Mesenchymal stem cell (in vitro differentiated cells and primary cell): ENCODE measurements around the gene KIAA1614.

Experiments used
- DNase-seq: peaks from one replicate; pipeline ENCODE4 v3.0.0-alpha.2; 2013
- H2AFZ ChIP-seq: one replicate; pipeline ENCODE4 v1.6.1; 2013; ENCODE audit warnings: low read depth, mild to moderate bottlenecking, control low read depth, inconsistent platforms, low read length, moderate library complexity
- H2AK5ac ChIP-seq: 2 replicates; pipeline ENCODE4 v1.6.1; 2013; ENCODE audit warnings: low read length, moderate library complexity, mild to moderate bottlenecking, inconsistent platforms; ENCODE audit not compliant: severe bottlenecking
- H2BK120ac ChIP-seq: one replicate; pipeline ENCODE4 v1.6.1; 2013; ENCODE audit warnings: low read depth, mild to moderate bottlenecking, inconsistent platforms, low read length, moderate library complexity
- H2BK12ac ChIP-seq, 2 experiments: one replicate each; pipeline ENCODE4 v1.6.1; 2013; ENCODE audit warnings: inconsistent platforms in 2 of 2, low read length in 2 of 2, mild to moderate bottlenecking in 2 of 2, moderate library complexity in 2 of 2, control low read depth in 1 of 2
- H2BK15ac ChIP-seq: one replicate; pipeline ENCODE4 v1.6.1; 2013; ENCODE audit warnings: mild to moderate bottlenecking, low read depth, inconsistent platforms; ENCODE audit not compliant: poor library complexity, severe bottlenecking
- H2BK5ac ChIP-seq: 2 replicates; pipeline ENCODE4 v1.6.1; 2013; ENCODE audit warnings: low read depth, mild to moderate bottlenecking, low read length, control low read depth, inconsistent platforms; ENCODE audit not compliant: poor library complexity, severe bottlenecking
- H3K14ac ChIP-seq, 2 experiments: one replicate each; pipeline ENCODE4 v1.6.1; 2013; ENCODE audit warnings: inconsistent platforms in 2 of 2, low read length in 2 of 2, control low read depth in 1 of 2, mild to moderate bottlenecking in 1 of 2, moderate library complexity in 1 of 2
- H3K18ac ChIP-seq, 2 experiments: one replicate each; pipeline ENCODE4 v1.6.1; 2013; ENCODE audit warnings: inconsistent platforms in 2 of 2, low read length in 2 of 2, control low read depth in 1 of 2, low read depth in 1 of 2, mild to moderate bottlenecking in 1 of 2
- H3K23ac ChIP-seq, 2 experiments: one replicate each; pipeline ENCODE4 v1.6.1; 2013; ENCODE audit warnings: inconsistent platforms in 2 of 2, low read length in 2 of 2, mild to moderate bottlenecking in 2 of 2, moderate library complexity in 2 of 2, control low read depth in 1 of 2
- H3K27ac ChIP-seq: 2 replicates; pipeline ENCODE4 v1.5.1; 2013; ENCODE audit warnings: mild to moderate bottlenecking, moderate library complexity, low read length, control low read depth, inconsistent platforms; ENCODE audit not compliant: poor library complexity, severe bottlenecking
- H3K27me3 ChIP-seq, 2 experiments: 2 replicates each; pipeline versions ENCODE4 v1.6.1 to v1.7.0; 2013; ENCODE audit warnings: low read length in 2 of 2, mild to moderate bottlenecking in 2 of 2, moderate library complexity in 2 of 2, control low read depth in 1 of 2, inconsistent platforms in 1 of 2; ENCODE audit not compliant: control insufficient read depth in 1 of 2, insufficient read depth in 1 of 2
- H3K36me3 ChIP-seq, 2 experiments: 2 replicates each; pipeline versions ENCODE4 v1.6.1 to v1.7.0; 2013; ENCODE audit warnings: low read length in 2 of 2, control low read depth in 1 of 2, inconsistent platforms in 1 of 2, low read depth in 1 of 2, mild to moderate bottlenecking in 1 of 2; ENCODE audit not compliant: insufficient read depth in 2 of 2, control insufficient read depth in 1 of 2
- H3K4ac ChIP-seq, 2 experiments: one replicate each; pipeline ENCODE4 v1.6.1; 2013; ENCODE audit warnings: inconsistent platforms in 2 of 2, low read length in 2 of 2, mild to moderate bottlenecking in 2 of 2, moderate library complexity in 2 of 2, control low read depth in 1 of 2, low read depth in 1 of 2
- H3K4me1 ChIP-seq: 2 replicates; pipeline ENCODE4 v1.6.1; 2013; ENCODE audit warnings: low read depth, low read length, control low read depth; ENCODE audit not compliant: control insufficient read depth, insufficient read depth
- H3K4me2 ChIP-seq: 2 replicates; pipeline ENCODE4 v1.6.1; 2013; ENCODE audit warnings: low read length, mild to moderate bottlenecking, inconsistent platforms; ENCODE audit not compliant: poor library complexity, severe bottlenecking
- H3K4me3 ChIP-seq, 2 experiments: 2 replicates each; pipeline versions ENCODE4 v1.5.1 to v1.7.0; 2013; ENCODE audit warnings: low read length in 2 of 2, mild to moderate bottlenecking in 2 of 2, control low read depth in 1 of 2, low read depth in 1 of 2; ENCODE audit not compliant: insufficient read depth in 1 of 2
- H3K79me1 ChIP-seq: replicated peaks from 2 replicates; pipeline ENCODE4 v1.6.1; 2013; ENCODE audit warnings: mild to moderate bottlenecking, control low read depth, low read length, inconsistent platforms; ENCODE audit not compliant: poor library complexity, severe bottlenecking
- H3K9ac ChIP-seq: 2 replicates; pipeline ENCODE4 v1.7.0; 2013; ENCODE audit warnings: mild to moderate bottlenecking, low read length, moderate library complexity
- H3K9me3 ChIP-seq: 2 replicates; pipeline ENCODE4 v1.7.0; 2013; ENCODE audit warnings: mild to moderate bottlenecking, low read length; ENCODE audit not compliant: control insufficient read depth
- H4K8ac ChIP-seq: one replicate; pipeline ENCODE4 v1.6.1; 2013; ENCODE audit warnings: inconsistent platforms, mild to moderate bottlenecking, low read length, moderate library complexity
- H4K91ac ChIP-seq: one replicate; pipeline ENCODE4 v1.6.1; 2013; ENCODE audit warnings: mild to moderate bottlenecking, low read length, inconsistent platforms
- WGBS: methylation state at CpG from one replicate; pipeline ENCODE4 v1.1.7; 2013; ENCODE audit warnings: mixed read lengths; 5-methylcytosine and 5-hydroxymethylcytosine counted together

Gene KIAA1614

GRCh38 chr1:180946056-180946455 lies 33.4 kb downstream of the KIAA1614 start:
- Histone ChIP-seq H4K8ac (no peak overlapping the region), H3K27me3 (no peaks in the 10 kb centered on the region), H2BK12ac (no peak overlapping the region), H4K91ac (no peak overlapping the region), H3K4me1 (no peaks in the 10 kb centered on the region), H3K4ac (no peak overlapping the region), H3K14ac (no peak overlapping the region), H2BK15ac (no peak overlapping the region), H2BK120ac (no peak overlapping the region), H2BK5ac (no peak overlapping the region), H2AK5ac (no peak overlapping the region), H2AFZ (no peak overlapping the region), H3K23ac (no peak overlapping the region), H3K79me1 (no peaks in the 10 kb centered on the region), H3K27ac (no peak overlapping the region), H3K36me3 (peaks cover 69 to 72% of the 10 kb centered on the region in 2 experiments), H3K9me3 (peaks cover 16% of the 10 kb centered on the region), H3K4me2 (no peak overlapping the region), H3K9ac (no peak overlapping the region), H3K4me3 (no peak overlapping the region), H3K18ac (no peak overlapping the region)
- WGBS, result 97% methylated on average over 6 of the region's 7 CpGs
- DNase-seq, result no peak

GRCh38 chr1:180946541-180947498 lies 34.1 kb downstream of the KIAA1614 start:
- H3K18ac ChIP-seq, result no peak overlapping the region
- H3K27me3 ChIP-seq, result no peaks in the 10 kb centered on the region
- H4K8ac ChIP-seq, result no peak overlapping the region
- no peak for DNase-seq
- no peak overlapping the region for H3K23ac ChIP-seq
- H3K9ac ChIP-seq, result no peak overlapping the region
- no peak overlapping the region for H3K14ac ChIP-seq
- no peak overlapping the region for H2AK5ac ChIP-seq
- H3K4me2 ChIP-seq, result no peak overlapping the region
- H3K27ac ChIP-seq, result no peak overlapping the region
- peaks cover 67 to 71% of the 10 kb centered on the region in 2 experiments for H3K36me3 ChIP-seq
- H3K9me3 ChIP-seq, result peaks cover 16% of the 10 kb centered on the region
- H3K79me1 ChIP-seq, result no peaks in the 10 kb centered on the region
- H3K4ac ChIP-seq, result no peak overlapping the region
- WGBS, result 91% methylated on average over 17 of the region's 18 CpGs
- H2BK120ac ChIP-seq, result no peak overlapping the region
- no peak overlapping the region for H4K91ac ChIP-seq
- peak overlapping the region; percentile 8 for H2BK15ac ChIP-seq
- no peak overlapping the region for H2BK5ac ChIP-seq
- no peak overlapping the region for H2BK12ac ChIP-seq
- H3K4me3 ChIP-seq, result no peak overlapping the region
- H3K4me1 ChIP-seq, result peaks cover under 1% of the 10 kb centered on the region
- H2AFZ ChIP-seq, result no peak overlapping the region

GRCh38 chr1:180947499-180947885 lies 34.8 kb downstream of the KIAA1614 start:
- no peak overlapping the region for H3K9ac ChIP-seq
- peaks cover 3% of the 10 kb centered on the region for H3K4me1 ChIP-seq
- H3K23ac ChIP-seq, result no peak overlapping the region
- WGBS, result 88% methylated on average over 4 of the region's 6 CpGs
- no peak overlapping the region for H2AFZ ChIP-seq
- no peak overlapping the region for H4K91ac ChIP-seq
- no peak overlapping the region for H2BK5ac ChIP-seq
- no peak overlapping the region for H3K18ac ChIP-seq
- H2BK120ac ChIP-seq, result no peak overlapping the region
- no peak overlapping the region for H3K27ac ChIP-seq
- no peak overlapping the region for H3K4ac ChIP-seq
- no peak overlapping the region for H2BK12ac ChIP-seq
- peaks cover 16% of the 10 kb centered on the region for H3K9me3 ChIP-seq
- no peaks in the 10 kb centered on the region for H3K79me1 ChIP-seq
- H3K36me3 ChIP-seq, result peaks cover 62 to 69% of the 10 kb centered on the region in 2 experiments
- H2BK15ac ChIP-seq, result no peak overlapping the region
- no peak overlapping the region for H3K4me3 ChIP-seq
- no peak overlapping the region for H2AK5ac ChIP-seq
- H3K4me2 ChIP-seq, result no peak overlapping the region
- no peak overlapping the region for H3K14ac ChIP-seq
- H3K27me3 ChIP-seq, result no peaks in the 10 kb centered on the region
- H4K8ac ChIP-seq, result no peak overlapping the region
- no peak for DNase-seq

GRCh38 chr1:180947901-180948640 lies 35.4 kb downstream of the KIAA1614 start:
- peaks cover 61 to 72% of the 10 kb centered on the region in 2 experiments for H3K36me3 ChIP-seq
- H2AK5ac ChIP-seq, result no peak overlapping the region
- H3K27ac ChIP-seq, result no peak overlapping the region
- H4K8ac ChIP-seq, result no peak overlapping the region
- no peaks in the 10 kb centered on the region for H3K27me3 ChIP-seq
- H3K23ac ChIP-seq, result no peak overlapping the region
- no peak overlapping the region for H2AFZ ChIP-seq
- whole genome bisulfite sequencing, result 94% methylated on average over 22 of the region's 22 CpGs
- peaks cover 3% of the 10 kb centered on the region for H3K4me1 ChIP-seq
- no peak overlapping the region for H2BK120ac ChIP-seq
- no peak overlapping the region for H2BK15ac ChIP-seq
- H3K4ac ChIP-seq, result no peak overlapping the region
- no peak overlapping the region for H3K4me3 ChIP-seq
- H3K18ac ChIP-seq, result no peak overlapping the region
- DNase-seq, result no peak
- no peak overlapping the region for H3K4me2 ChIP-seq
- no peak overlapping the region for H2BK5ac ChIP-seq
- no peak overlapping the region for H4K91ac ChIP-seq
- H2BK12ac ChIP-seq, result no peak overlapping the region
- no peak overlapping the region for H3K14ac ChIP-seq
- no peaks in the 10 kb centered on the region for H3K79me1 ChIP-seq
- peaks cover 16% of the 10 kb centered on the region for H3K9me3 ChIP-seq
- no peak overlapping the region for H3K9ac ChIP-seq
